ENCODE results near the gene ABCB4.

The ABCB4 gene

GRCh38 chr7:87475359-87476178 lies at the start of gene ABCB4:
Gene ABCB4, minus strand, starts transcription at chr7:87475680. Its CDS starts 215 bp downstream, at chr7:87475465.
- DNase-seq (ENCODE audit: low read depth, low spot score), result no peak

- DNase-seq (ENCODE audit: low read depth, low spot score), result no peak
Measured at GRCh38 chr7:87518735-87519134, 43.3 kb upstream of the ABCB4 start.

- no peak for DNase-seq (ENCODE audit: low read depth, low spot score)
Measured at GRCh38 chr7:87517891-87518290, 42.4 kb upstream of the ABCB4 start.

- no peak for DNase-seq (ENCODE audit: low read depth, low spot score)
Measured at GRCh38 chr7:87517136-87517815, 41.8 kb upstream of the ABCB4 start.

GRCh38 chr7:87513735-87514335 lies 38.4 kb upstream of the ABCB4 start:
- DNase-seq (ENCODE audit: low read depth, low spot score), result no peak

GRCh38 chr7:87512906-87513305 lies 37.4 kb upstream of the ABCB4 start:
- DNase-seq (ENCODE audit: low read depth, low spot score), result no peak

- DNase-seq (ENCODE audit: low read depth, low spot score), result no peak
Measured at GRCh38 chr7:87511510-87511909, 36.0 kb upstream of the ABCB4 start.

GRCh38 chr7:87510411-87510875 lies 35.0 kb upstream of the ABCB4 start:
- no peak for DNase-seq (ENCODE audit: low read depth, low spot score)

GRCh38 chr7:87507446-87507845 lies 32.0 kb upstream of the ABCB4 start:
- DNase-seq (ENCODE audit: low read depth, low spot score), result no peak

- DNase-seq (ENCODE audit: low read depth, low spot score), result no peak
Measured at GRCh38 chr7:87506246-87507180, 31.0 kb upstream of the ABCB4 start.

GRCh38 chr7:87505557-87506245 lies 30.2 kb upstream of the ABCB4 start:
- DNase-seq (ENCODE audit: low read depth, low spot score), result no peak

GRCh38 chr7:87505122-87505521 lies 29.6 kb upstream of the ABCB4 start:
- no peak for DNase-seq (ENCODE audit: low read depth, low spot score)

GRCh38 chr7:87499494-87499893 lies 24.0 kb upstream of the ABCB4 start:
- DNase-seq (ENCODE audit: low read depth, low spot score), result no peak

GRCh38 chr7:87498893-87499292 lies 23.4 kb upstream of the ABCB4 start:
- no peak for DNase-seq (ENCODE audit: low read depth, low spot score)

- DNase-seq (ENCODE audit: low read depth, low spot score), result no peak
Measured at GRCh38 chr7:87497482-87497881, 22.0 kb upstream of the ABCB4 start.

GRCh38 chr7:87495366-87495765 lies 19.9 kb upstream of the ABCB4 start:
- no peak for DNase-seq (ENCODE audit: low read depth, low spot score)

GRCh38 chr7:87494454-87494853 lies 19.0 kb upstream of the ABCB4 start:
- no peak for DNase-seq (ENCODE audit: low read depth, low spot score)

- no peak for DNase-seq (ENCODE audit: low read depth, low spot score)
Measured at GRCh38 chr7:87483131-87483530, 7.7 kb upstream of the ABCB4 start.

GRCh38 chr7:87482115-87482514 lies 6.6 kb upstream of the ABCB4 start:
- no peak for DNase-seq (ENCODE audit: low read depth, low spot score)

- no peak for DNase-seq (ENCODE audit: low read depth, low spot score)
Measured at GRCh38 chr7:87480386-87480785, 4.9 kb upstream of the ABCB4 start.

- no peak for DNase-seq (ENCODE audit: low read depth, low spot score)
Measured at GRCh38 chr7:87479951-87480350, 4.5 kb upstream of the ABCB4 start.

Data from iPS DF 19.7 (cell line).